CD4-positive, alpha-beta T cell treated with Interleukin-21 for 1 hour (primary cell): ENCODE measurements around the gene P4HB.
A peak's percentile ranks its signal among the peaks of the same experiment; 100 is the strongest.
"Not testable (repeated sequence)": the region's sequence is repeated elsewhere in the genome, so short reads cannot be mapped to it uniquely, and the experiment has no call there.

ENCODE experiments used
- DNase-seq: peaks from one replicate; pipeline ENCODE4 v3.0.0-alpha.2; 2020

P4HB gene

GRCh38 chr17:81844887-81845286 is 15.4 kb downstream of the P4HB start:
- DNase-seq, result no peak

GRCh38 chr17:81844327-81844851 is 15.9 kb downstream of the P4HB start:
- no peak for DNase-seq

GRCh38 chr17:81843713-81844326 is 16.5 kb downstream of the P4HB start:
- DNase-seq, result no peak

GRCh38 chr17:81842725-81843504 is 17.4 kb downstream of the P4HB start:
- DNase-seq, result no peak

GRCh38 chr17:81842378-81842724 is 18.0 kb downstream of the P4HB start:
- DNase-seq, result no peak

- no peak for DNase-seq
Observed at GRCh38 chr17:81841866-81842265, 18.5 kb downstream of the P4HB start.

GRCh38 chr17:81840826-81841778 is 19.2 kb downstream of the P4HB start:
- DNase-seq, result no peak

- not testable (repeated sequence) for DNase-seq
Observed at GRCh38 chr17:81840059-81840458, 20.3 kb downstream of the P4HB start.

GRCh38 chr17:81839301-81839700 is 21.0 kb downstream of the P4HB start:
- DNase-seq, result no peak

GRCh38 chr17:81838753-81839255 is 21.5 kb downstream of the P4HB start:
- no peak for DNase-seq

- no peak for DNase-seq
Observed at GRCh38 chr17:81837641-81838040, 22.7 kb downstream of the P4HB start.

GRCh38 chr17:81834831-81835267 is 25.5 kb downstream of the P4HB start, which contains the start of gene PPP1R27:
TSS of gene PPP1R27 (minus strand) at chr17:81835050. CDS start at chr17:81834953, 97 bp downstream.
- no peak for DNase-seq

GRCh38 chr17:81833921-81834830 is 26.2 kb downstream of the P4HB start:
- no peak for DNase-seq

GRCh38 chr17:81833160-81833920 is 27.0 kb downstream of the P4HB start, which contains the start of gene MCRIP1:
TSS of gene MCRIP1 (minus strand) at chr17:81833291. CDS start at chr17:81824506, 8,785 bp downstream.
- peak; percentile 94 for DNase-seq

GRCh38 chr17:81832608-81833159 is 27.7 kb downstream of the P4HB start:
- DNase-seq, result peak; percentile 21

- peak; percentile 49 for DNase-seq
Observed at GRCh38 chr17:81831957-81832607, 28.3 kb downstream of the P4HB start.

GRCh38 chr17:81831563-81831956 is 28.8 kb downstream of the P4HB start:
- no peak for DNase-seq

- no peak for DNase-seq
Observed at GRCh38 chr17:81829858-81830257, 30.5 kb downstream of the P4HB start.

GRCh38 chr17:81828656-81829055 is 31.7 kb downstream of the P4HB start:
- no peak for DNase-seq
